Progenitor cell of endocrine pancreas (in vitro differentiated cells): ENCODE measurements around the gene KIAA0930. TPM values are rescaled to one million over a fixed set of nuclear protein-coding genes. Genes with fewer than 3 reads are reported as not detected.

ENCODE experiments used
- DNase-seq: peaks from one replicate; pipeline ENCODE4 v3.0.0; 2021; ENCODE audit warnings: low spot score; ENCODE audit not compliant: unreplicated experiment
- H3K27ac Mint-ChIP-seq: 2 replicates; pipeline ENCODE4 v1.8.0; 2021; ENCODE audit warnings: mild to moderate bottlenecking, moderate library complexity, mixed read lengths
- H3K27me3 Mint-ChIP-seq: 2 replicates; pipeline ENCODE4 v1.8.0; 2021; ENCODE audit warnings: mixed read lengths
- H3K36me3 Mint-ChIP-seq: 2 replicates; pipeline ENCODE4 v1.8.0; 2022; ENCODE audit warnings: mixed read lengths; ENCODE audit not compliant: insufficient read depth
- H3K4me1 Mint-ChIP-seq: 2 replicates; pipeline ENCODE4 v1.8.0; 2021; ENCODE audit warnings: low read depth, mixed read lengths
- H3K4me3 Mint-ChIP-seq: 2 replicates; pipeline ENCODE4 v1.8.0; 2021; ENCODE audit warnings: low read depth, mild to moderate bottlenecking, moderate library complexity, mixed read lengths
- H3K9me3 Mint-ChIP-seq: 2 replicates; pipeline ENCODE4 v1.8.0; 2021; ENCODE audit warnings: low read depth, mixed read lengths
- CTCF ChIP-seq: fragments of 200-600 bp; sonication (generic); IDR thresholded peaks from one replicate; pipeline ENCODE4 v1.5.0; 2021; ENCODE audit warnings: antibody characterized with exemption, mild to moderate bottlenecking; ENCODE audit not compliant: unreplicated experiment
- total RNA-seq: library from RNA; stranded (reverse); gene quantifications from 2 replicates; pipeline ENCODE4 v1.2.1, GENCODE V29; 2021

Gene KIAA0930
- total RNA-seq, 1 donor from 2014 or later = 45.3 TPM

GRCh38 chr22:45268958-45269844 lies 28.5 kb upstream of the KIAA0930 start:
- H3K9me3 Mint-ChIP-seq = no peaks in the 10 kb centered on the region
- peaks cover 23% of the 10 kb centered on the region for H3K27me3 Mint-ChIP-seq
- no peaks in the 10 kb centered on the region for H3K36me3 Mint-ChIP-seq
- peak; percentile 96 for DNase-seq
- H3K4me1 Mint-ChIP-seq = peaks cover 9% of the 10 kb centered on the region
- H3K27ac Mint-ChIP-seq = peak overlapping the region; percentile 89
- peak; percentile 97 for TF ChIP-seq CTCF
- H3K4me3 Mint-ChIP-seq = peak overlapping the region; percentile 81

DNA sequence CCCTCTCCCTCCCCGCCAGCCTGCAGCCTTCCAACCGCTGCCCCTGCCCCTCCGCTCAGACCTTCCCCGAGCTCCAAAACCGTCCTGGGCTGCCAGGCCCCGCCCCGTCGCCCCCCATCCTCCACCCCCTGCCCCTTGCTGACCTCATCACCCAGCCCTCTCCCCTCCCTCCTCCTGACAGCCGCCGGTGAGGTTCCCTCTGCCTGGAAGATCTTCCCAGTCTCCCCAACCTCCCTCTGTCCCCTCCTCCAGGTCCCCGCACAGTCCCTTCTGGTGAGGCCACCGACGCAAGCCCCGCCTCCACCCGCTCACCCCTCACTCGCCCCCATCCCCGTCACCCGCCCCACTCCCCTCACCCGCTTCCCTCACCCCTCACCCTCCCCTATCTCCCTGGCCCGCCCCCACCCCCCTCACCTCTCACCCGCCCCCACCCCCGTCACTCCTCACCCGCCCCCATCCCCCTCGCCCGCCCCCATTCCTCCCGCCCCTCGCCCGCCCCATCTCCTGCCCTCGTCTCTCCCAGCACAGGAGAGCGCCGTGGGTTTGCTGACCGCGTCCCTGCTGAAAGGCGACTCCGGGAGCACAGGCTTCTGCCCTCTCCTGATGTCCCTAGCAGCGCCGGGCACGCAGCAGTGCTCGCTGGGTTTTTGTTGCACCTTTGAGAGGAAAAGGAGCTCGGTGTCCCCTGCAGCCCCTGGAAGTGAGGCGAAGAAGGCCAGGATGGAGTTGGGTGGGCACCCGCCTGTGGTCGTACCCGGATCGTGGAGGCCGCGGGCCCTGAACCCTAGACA lies 27.7 kb upstream of the KIAA0930 start:
- Mint-ChIP-seq H3K27ac (peak overlapping the region; percentile 89), H3K4me1 (peaks cover 2% of the 10 kb centered on the region), H3K4me3 (peak overlapping the region; percentile 81), H3K9me3 (no peaks in the 10 kb centered on the region), H3K36me3 (no peaks in the 10 kb centered on the region), H3K27me3 (peaks cover 19% of the 10 kb centered on the region)
- TF ChIP-seq CTCF = no peak
- peak; percentile 52 for DNase-seq

DNA sequence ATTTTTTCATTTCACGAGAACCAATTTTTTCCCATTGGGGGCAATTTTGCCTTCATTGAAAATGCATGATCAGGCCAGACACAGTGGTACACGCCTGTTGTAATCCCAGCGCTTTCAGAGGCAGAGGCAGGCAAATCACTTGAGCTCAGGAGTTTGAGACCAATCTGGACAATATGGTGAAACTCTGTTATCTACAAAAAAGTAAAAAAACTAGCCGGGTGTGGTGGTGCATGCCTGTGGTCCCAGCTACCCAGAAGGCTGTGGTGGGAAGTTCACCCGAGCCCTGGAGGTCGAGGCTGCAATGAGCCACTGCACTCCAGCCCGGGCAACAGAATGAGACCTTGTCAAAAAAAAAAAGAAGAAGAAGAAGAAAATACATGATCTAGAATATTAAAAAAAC lies 24.8 kb upstream of the KIAA0930 start:
- no peaks in the 10 kb centered on the region for H3K36me3 Mint-ChIP-seq
- no peak overlapping the region for H3K27ac Mint-ChIP-seq
- H3K27me3 Mint-ChIP-seq = peaks cover 15% of the 10 kb centered on the region
- DNase-seq = no peak
- H3K4me1 Mint-ChIP-seq = no peaks in the 10 kb centered on the region
- H3K9me3 Mint-ChIP-seq = no peaks in the 10 kb centered on the region
- H3K4me3 Mint-ChIP-seq = no peak overlapping the region
- no peak for TF ChIP-seq CTCF

DNA sequence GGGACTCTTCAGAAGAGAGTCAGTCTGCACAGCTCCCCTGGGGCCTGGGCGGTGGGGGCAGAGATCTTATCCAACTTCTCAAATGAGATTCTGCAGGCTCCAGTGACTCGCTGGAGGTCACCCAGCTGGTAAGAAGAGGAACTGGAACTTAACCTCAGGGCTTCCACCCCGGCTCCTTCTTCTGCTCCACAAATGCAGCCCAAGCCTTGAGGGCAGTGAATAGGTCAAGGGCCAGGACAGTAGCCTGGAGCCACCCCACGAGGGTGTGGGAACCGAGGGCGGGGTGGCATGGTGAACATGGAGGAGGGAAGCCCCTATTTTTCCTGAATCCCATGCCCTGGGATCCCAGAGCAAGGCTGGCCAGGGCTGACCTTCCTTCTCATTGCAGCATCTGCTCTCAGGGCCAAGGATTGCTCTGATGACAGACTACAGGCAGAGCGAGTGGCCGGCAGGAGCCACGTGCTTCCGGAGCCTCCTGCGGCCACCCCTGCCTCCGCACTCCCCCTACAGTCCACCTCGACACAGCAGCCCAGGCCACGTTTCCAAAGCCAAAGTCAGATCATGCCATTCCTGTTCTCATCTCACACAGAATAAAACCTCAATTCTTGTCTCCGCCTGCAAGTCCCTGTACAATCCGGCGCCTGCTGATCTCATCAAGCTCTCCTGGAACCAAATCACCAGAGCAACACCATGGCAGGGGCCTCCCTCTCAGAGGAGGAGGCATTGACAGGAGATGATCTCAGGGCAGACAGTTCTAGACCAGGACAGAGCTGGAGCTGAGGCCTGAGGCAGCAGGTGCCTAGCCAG lies 23.0 kb upstream of the KIAA0930 start:
- no peaks in the 10 kb centered on the region for H3K4me1 Mint-ChIP-seq
- no peak overlapping the region for H3K27ac Mint-ChIP-seq

More for the DNA sequence above, 23.0 kb upstream of the KIAA0930 start:
- H3K9me3 Mint-ChIP-seq = no peaks in the 10 kb centered on the region
- H3K4me3 Mint-ChIP-seq = no peak overlapping the region
- no peaks in the 10 kb centered on the region for H3K36me3 Mint-ChIP-seq
- TF ChIP-seq CTCF = peak; percentile 78
- DNase-seq = peak; percentile 53
- H3K27me3 Mint-ChIP-seq = peaks cover 6% of the 10 kb centered on the region
